HL-60 (cell line): ENCODE data around the gene ANKDD1B.

ENCODE experiments used
- POLR2AphosphoS5 ChIP-seq: IDR thresholded peaks from 2 replicates; pipeline ENCODE4 v1.6.1; 2012; ENCODE audit warnings: low read depth
- SPI1 ChIP-seq: IDR thresholded peaks from 2 replicates; pipeline ENCODE4 v1.6.1; 2012; ENCODE audit warnings: low read depth, mild to moderate bottlenecking, borderline replicate concordance
- TF ChIP-seq, protein P1 (sequence below): IDR thresholded peaks from 2 replicates; pipeline ENCODE4 v1.6.1; 2012; ENCODE audit warnings: low read depth; ENCODE audit not compliant: insufficient replicate concordance
- TF ChIP-seq, protein P2 (sequence below): IDR thresholded peaks from one replicate; pipeline ENCODE4 v1.5.1; 2011; ENCODE audit warnings: low read length, control low read depth, inconsistent platforms; ENCODE audit not compliant: insufficient read depth

DNA sequence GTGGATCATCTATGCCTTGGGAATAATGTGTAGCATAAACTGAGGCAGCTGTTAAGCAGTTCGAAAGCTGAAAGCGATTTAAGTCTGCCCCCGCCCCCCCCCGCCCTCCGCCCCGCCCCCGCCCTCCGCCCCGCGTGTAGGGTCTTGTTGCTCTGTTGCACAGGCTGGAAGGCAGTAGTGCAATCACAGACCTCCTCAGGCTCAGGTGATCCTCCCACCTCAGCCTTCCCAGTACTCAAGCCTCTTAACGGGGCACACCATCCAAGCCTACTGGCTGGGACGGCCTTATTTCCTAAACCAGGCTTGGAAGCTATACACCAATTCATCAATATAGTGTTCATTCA, 945 bp downstream of the ANKDD1B start:
- TF ChIP-seq POLR2AphosphoS5: no peak
- TF ChIP-seq SPI1: no peak
- TF ChIP-seq, protein P1, sequence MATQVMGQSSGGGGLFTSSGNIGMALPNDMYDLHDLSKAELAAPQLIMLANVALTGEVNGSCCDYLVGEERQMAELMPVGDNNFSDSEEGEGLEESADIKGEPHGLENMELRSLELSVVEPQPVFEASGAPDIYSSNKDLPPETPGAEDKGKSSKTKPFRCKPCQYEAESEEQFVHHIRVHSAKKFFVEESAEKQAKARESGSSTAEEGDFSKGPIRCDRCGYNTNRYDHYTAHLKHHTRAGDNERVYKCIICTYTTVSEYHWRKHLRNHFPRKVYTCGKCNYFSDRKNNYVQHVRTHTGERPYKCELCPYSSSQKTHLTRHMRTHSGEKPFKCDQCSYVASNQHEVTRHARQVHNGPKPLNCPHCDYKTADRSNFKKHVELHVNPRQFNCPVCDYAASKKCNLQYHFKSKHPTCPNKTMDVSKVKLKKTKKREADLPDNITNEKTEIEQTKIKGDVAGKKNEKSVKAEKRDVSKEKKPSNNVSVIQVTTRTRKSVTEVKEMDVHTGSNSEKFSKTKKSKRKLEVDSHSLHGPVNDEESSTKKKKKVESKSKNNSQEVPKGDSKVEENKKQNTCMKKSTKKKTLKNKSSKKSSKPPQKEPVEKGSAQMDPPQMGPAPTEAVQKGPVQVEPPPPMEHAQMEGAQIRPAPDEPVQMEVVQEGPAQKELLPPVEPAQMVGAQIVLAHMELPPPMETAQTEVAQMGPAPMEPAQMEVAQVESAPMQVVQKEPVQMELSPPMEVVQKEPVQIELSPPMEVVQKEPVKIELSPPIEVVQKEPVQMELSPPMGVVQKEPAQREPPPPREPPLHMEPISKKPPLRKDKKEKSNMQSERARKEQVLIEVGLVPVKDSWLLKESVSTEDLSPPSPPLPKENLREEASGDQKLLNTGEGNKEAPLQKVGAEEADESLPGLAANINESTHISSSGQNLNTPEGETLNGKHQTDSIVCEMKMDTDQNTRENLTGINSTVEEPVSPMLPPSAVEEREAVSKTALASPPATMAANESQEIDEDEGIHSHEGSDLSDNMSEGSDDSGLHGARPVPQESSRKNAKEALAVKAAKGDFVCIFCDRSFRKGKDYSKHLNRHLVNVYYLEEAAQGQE: no peak
- TF ChIP-seq, protein P2, sequence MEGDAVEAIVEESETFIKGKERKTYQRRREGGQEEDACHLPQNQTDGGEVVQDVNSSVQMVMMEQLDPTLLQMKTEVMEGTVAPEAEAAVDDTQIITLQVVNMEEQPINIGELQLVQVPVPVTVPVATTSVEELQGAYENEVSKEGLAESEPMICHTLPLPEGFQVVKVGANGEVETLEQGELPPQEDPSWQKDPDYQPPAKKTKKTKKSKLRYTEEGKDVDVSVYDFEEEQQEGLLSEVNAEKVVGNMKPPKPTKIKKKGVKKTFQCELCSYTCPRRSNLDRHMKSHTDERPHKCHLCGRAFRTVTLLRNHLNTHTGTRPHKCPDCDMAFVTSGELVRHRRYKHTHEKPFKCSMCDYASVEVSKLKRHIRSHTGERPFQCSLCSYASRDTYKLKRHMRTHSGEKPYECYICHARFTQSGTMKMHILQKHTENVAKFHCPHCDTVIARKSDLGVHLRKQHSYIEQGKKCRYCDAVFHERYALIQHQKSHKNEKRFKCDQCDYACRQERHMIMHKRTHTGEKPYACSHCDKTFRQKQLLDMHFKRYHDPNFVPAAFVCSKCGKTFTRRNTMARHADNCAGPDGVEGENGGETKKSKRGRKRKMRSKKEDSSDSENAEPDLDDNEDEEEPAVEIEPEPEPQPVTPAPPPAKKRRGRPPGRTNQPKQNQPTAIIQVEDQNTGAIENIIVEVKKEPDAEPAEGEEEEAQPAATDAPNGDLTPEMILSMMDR: no peak
